Measurements from ENCODE around the gene TFRC.
A peak's percentile ranks its signal among the peaks of the same experiment; 100 is the strongest.
"Not testable (repeated sequence)": the region's sequence is repeated elsewhere in the genome, so short reads cannot be mapped to it uniquely, and the experiment has no call there.

TFRC gene

GRCh38 chr3:196081002-196081833, 672 bp downstream of the TFRC start:
- peak; percentile 47 to 48 for DNase-seq

DNA sequence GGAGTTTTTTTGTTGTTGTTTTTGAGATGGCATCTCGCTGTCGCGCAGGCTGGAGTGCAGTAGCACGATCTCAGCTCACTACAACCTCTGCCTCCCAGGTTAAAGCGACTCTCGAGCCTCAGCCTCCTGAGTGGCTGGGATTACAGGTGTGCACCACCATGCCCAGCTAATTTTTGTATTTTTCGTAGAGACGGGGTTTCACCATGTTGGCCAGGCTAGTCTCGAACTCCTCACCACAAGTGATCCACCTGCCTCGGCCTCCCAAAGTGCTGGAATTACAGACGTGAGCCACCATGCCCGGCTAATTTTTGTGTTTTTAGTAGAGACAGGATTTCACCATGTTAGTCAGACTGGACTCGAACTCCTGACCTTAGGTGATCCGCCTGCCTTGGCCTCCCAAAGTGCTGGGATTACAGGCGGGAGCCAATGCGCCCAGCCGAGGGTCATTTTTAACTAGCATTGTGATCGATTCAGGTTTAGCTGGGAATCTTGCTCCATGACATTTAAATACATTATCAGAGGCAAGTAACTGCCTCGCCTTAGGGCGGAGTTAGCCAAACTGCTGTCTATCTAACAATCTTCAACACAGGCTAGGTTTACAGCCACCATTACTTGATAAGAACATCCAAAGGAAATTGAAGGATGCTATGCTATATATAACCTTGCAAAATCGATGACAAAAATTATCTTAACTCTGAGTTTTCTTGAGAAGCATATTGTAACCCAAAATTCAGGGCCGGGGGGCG, 1.6 kb downstream of the TFRC start:
- not testable (repeated sequence) for DNase-seq

GRCh38 chr3:196079682-196080081, 2.2 kb downstream of the TFRC start:
- no peak for DNase-seq

GRCh38 chr3:196075013-196075412, 6.9 kb downstream of the TFRC start:
- DNase-seq = no peak

DNA sequence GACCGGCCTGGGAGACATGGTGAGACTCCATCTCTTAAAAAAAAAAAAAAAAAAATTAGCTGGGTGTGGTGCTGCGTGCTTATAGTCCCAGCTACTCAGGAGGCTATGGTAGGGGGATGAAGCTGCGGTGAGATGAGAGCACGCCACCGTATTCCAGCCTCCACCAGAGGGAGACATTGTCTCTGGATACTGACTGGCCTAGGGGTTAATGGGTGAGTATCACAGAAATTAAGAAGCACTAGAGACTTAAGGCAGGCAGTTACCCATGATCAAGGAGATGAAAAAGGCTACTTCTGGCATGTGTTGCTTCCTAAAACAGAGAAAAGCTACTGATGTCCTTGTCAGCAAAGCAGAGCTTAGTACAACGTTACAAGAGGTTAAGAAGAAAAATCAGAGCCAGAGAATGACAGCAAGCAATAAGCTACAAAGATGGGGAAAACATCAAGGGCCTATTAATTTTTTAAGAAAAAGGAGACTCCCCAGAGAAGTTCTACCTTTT, 8.6 kb downstream of the TFRC start:
- DNase-seq = peak; percentile 49 to 51

DNA sequence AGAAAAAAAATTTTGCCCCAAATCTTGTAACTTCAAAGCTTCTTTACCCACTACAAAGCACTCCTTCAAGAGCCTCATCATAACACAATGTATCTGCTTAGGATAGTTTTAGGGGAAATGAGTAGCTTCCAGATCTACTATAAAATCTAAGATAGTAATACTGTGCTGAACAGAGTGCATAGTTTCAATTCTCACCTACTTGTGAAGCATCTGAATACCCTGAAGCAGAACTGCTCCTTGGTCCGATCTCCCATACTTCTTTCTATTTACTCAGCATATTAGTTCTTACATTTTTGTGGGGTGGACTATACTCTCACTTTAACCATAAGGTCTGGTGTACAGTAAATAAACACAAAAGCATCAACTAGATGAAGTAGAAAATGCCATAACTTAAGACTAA, 9.6 kb downstream of the TFRC start:
- no peak for DNase-seq

DNA sequence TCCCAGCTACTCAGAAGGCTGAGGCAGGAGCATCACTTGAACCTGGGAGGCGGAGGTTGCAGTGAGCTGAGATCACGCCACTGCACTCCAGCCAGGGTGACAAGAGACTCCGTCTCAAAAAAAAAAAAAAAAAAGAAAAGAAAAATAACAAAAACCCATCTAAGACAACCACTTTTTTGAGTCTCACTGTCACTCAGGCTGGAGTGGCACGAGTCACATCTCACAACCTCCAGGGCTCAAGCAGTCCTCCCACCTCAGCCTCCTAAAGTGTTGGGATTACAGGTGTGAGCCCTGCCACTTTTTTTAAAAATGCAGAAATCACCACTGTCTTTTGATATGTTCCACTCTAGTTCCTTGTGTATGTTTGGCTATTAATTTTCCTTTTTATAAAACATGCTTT, 13.1 kb downstream of the TFRC start:
- not testable (repeated sequence) for DNase-seq

DNA sequence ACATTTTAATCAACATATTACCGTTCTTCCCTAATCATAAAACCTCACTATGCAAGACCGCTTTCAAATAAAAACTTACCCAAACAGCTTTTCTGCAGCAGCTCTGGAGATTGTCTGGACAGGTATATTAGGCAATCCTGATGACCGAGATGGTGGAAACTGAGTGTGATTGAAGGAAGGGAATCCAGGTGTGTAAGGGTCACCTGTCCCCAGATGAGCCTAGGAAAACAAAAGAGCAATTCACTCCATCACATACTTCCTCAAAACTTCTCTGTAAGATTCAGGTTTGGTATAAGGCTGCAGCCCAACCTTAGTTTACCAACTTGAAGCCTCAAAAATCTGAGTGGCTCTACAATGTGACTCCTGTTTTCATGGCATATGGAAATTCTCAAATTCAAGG, 14.5 kb downstream of the TFRC start:
- DNase-seq = no peak

DNA sequence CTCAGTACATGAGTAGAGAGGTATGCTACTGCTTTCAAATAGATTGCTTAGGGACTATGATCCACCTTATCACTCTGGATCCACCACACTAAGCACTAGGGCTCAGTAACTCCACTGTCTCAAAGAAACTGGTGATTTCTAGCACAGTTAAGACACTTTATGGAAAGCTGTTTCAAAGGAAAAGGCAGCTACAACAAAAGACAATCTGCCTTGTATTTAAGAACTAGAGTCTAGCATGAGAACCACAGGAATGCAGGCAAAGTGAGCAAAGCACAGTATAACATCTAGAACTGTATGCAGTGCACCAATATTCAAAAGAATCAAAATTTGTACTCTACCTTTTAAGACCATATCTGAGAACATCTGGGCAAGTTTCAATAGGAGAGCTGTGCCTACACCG, 17.9 kb downstream of the TFRC start:
- no peak for DNase-seq

GRCh38 chr3:196063456-196063855, 18.4 kb downstream of the TFRC start:
- DNase-seq = no peak

DNA sequence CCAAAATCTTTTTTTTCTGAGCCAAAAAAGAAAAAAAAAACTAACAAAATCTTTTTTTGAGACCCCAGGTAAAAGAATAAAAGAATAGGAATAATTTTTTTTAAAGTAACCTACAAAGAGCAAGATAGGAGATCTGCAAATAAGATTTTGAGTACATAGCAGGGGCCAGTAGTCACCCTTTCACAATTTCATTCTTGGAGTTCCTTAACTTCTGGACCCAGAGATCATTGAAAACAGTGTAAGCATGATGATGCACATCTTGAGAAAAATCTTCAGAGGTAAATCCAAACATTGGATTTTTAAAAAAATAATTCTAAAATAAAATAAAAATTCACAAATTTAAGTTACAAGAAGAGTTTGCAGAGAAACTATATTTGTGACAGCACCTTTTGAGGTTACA, 18.8 kb downstream of the TFRC start:
- no peak for DNase-seq

DNA sequence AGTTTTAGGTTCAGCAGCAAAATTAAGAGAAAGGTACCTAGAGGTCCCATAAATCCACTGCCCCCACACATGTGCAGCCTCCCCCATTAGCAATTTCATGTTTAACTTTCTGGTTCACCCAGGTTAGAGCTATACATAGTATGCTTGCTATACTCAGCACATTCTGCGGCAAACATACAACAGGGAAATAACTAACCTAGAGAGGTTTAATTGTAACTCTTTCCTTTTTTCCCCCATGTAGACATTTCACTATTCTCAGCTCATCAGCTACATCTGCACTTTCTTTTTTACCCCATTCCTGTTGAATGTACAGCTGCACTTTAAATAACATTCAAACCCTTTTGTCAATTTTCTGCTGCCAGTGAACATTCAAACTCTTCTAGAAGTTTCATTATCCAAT, 21.1 kb downstream of the TFRC start:
- no peak for DNase-seq

DNA sequence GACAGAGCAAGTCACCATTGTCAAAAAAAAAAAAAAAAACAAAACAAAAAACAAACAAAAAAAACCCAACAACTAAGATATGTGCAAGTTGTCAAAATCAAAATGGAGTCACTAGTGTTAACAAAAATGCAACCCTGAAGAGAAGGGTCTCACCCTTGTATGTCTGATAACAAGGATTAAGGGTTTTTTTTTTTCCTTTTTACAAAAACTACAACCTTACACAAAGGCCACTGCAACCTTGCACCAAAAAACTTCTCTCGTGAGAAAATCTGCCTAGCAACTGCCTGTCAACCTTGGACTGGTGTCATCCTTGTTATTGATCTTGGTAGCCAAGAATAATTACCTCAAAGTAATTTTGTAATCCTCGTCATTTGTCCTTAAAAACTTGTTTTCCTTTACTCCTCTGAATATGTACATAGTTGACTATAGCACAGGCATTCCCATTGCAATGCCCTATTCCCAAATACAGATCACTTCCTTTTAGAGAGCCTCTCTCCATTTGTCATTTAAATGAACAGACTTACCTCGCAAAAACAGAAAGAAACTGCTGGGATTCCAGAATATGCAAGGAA, 24.0 kb downstream of the TFRC start:
- no peak for DNase-seq

- not testable (repeated sequence) for DNase-seq
Measured at GRCh38 chr3:196056371-196056770, 25.5 kb downstream of the TFRC start.

GRCh38 chr3:196055683-196056270, 26.1 kb downstream of the TFRC start:
- no peak for DNase-seq

- no peak for DNase-seq
Measured at GRCh38 chr3:196055240-196055639, 26.6 kb downstream of the TFRC start.

- DNase-seq = no peak
Measured at GRCh38 chr3:196054661-196055060, 27.2 kb downstream of the TFRC start.

DNA sequence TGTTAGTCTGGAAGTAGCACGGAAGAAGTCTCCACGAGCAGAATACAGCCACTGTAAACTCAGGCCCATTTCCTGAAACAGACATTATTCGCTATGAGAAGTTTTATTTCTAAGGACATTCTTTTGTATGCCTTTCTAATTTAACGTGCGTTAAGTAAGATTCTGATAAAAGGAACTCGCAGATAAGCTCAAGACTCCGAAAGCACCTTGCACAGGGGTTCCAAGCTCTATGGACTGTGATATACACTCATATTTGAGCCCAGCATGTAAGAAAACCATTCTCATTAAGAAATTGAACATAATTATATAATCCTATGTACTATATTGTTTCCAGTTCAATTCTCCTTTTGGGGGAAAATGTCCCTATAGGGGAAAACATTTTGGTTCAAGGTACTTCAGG, 28.4 kb downstream of the TFRC start:
- no peak for DNase-seq

- no peak for DNase-seq
Measured at GRCh38 chr3:196051282-196052076, 30.4 kb downstream of the TFRC start.

DNA sequence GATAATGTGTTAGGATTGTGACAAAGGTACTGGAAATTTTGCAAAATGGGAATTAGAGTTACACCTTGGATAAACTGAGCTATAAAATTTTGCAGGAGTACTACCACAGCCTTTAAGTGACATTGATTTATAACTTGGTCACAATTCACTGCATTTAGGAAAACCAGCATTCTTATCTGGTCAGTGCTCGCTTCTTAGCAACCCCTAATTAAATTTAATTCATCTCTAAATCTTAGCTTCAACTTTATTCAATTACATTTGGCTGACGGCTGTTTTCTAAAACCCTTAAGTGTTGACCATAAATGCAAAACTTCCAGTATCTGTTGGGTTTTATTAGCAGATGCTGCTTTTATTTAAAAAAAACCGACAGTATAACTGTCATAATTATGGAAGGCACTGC, 31.3 kb downstream of the TFRC start:
- DNase-seq = no peak

- DNase-seq = no peak
Measured at GRCh38 chr3:196049653-196050052, 32.2 kb downstream of the TFRC start.

DNA sequence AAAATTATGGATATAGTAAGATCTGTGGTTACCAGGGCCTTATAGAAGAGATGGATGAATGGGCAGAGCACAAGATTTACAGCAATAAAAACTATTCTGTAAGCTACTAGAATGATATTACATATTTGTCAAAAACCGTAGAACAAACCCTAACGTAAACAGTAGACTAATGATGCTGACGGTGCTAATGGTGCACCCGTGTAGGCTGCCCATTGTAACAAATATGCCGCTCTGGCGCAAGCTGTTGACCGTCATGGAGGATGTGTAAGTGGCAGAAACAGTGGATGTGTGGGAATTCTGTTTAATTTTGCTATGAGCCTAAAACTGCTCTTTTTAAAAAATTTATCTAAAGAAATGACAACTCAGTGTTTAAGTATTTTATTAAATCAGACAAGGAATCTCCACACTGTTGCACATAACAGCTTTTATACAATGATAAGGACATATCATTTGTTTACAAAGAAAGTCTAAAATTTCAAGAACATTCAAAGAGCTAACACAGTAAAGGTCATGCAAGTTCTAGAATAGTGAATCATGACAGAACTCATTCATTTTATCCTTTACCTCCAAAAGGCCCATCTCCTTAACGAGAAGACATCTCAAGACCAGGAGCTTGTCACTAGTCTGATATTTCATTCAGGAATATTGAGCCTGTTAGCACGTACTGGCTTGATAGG, 32.8 kb downstream of the TFRC start:
- no peak for DNase-seq

Data from stimulated activated CD4-positive, alpha-beta T cell treated with anti-CD3 and anti-CD28 coated beads, Interleukin-2, amount 100 ng/mL, for 48 hours (primary cell).